Activated CD4-positive, CD25-positive, alpha-beta regulatory T cell treated with anti-CD3 and anti-CD28 coated beads, Interleukin-2, amount 50 U/mL, for 24 hours (primary cell): ENCODE data around the gene CCDC33.
"Not testable (repeated sequence)": the region's sequence is repeated elsewhere in the genome, so short reads cannot be mapped to it uniquely, and the experiment has no call there.

Experiments used
- ATAC-seq, 2 donors: fragments of 150-1000 bp; cut with Tn5 transposase; one replicate each; pipeline ENCODE4 v1.10.0; 2021; ENCODE audit warnings: mild to moderate bottlenecking in 1 of 2, moderate library complexity in 1 of 2

Gene CCDC33

DNA sequence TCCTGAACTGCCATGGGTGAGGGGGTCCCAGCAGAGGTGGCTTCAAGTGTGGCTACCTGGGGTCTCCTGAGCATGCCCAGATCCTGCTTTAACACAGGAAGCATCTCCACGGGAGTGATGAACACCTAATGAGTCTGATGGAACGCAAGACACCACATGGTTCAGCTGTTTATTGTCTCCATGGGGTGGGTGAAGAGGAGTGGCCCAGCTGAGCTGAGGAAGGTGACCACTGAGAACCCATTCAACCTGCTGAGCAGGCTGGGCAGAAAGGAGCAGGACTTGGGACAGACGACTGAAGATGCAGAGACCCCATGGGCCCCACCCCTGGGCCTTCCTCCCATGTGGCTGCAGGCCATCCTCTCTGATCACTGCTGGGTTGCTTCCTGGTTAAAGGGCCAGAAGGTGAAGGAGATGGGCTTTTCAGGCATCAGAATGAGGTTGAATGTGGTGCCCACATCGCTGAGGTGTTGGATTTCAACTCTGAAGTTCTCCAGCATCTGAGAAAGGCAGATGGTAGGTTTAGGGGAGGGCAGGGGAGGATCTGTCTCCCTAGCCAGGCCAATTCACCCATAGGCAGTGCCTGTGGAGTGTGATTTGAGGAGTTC, 101.6 kb downstream of the CCDC33 start:
- ATAC-seq: no peak

DNA sequence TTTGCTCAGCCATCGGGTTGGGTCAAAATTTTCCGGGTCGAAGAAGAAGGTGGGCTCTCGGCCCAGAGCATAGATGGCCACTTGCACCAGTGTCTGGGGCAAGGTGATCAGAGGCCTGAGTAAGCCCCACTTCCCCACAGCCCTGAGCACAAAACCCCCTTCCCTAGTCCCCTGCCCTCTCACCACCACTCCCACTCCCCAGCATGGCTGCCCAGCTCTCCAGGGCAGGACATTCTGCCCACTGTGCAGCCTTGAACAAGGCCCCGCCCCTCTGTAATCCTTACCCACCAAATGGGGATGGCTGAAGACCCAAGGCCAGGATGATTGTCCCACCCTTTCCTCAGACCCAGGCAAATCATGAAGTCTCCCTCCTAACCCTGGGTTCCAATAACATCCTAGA, 102.5 kb downstream of the CCDC33 start:
- no peak for ATAC-seq

DNA sequence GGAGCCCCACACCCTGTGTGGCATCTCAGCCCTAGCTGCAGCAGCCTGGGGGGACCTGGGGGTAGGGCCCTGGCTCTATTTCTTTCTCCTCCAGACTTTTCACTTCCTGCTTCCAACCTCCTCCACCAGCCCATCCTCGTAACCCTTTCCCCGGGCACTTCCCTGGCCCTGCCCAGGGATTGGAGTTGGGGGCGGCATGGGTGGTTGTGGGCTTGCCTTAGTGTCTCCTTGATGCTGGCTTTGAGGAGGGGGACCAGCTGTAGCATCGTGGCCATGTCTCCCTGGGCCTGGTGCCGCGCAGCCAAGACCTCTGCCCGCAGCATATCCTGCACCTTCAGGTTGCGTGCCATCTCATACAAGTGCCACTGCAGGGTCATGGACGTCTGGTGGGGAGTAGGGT, 103.2 kb downstream of the CCDC33 start:
- ATAC-seq: no peak

DNA sequence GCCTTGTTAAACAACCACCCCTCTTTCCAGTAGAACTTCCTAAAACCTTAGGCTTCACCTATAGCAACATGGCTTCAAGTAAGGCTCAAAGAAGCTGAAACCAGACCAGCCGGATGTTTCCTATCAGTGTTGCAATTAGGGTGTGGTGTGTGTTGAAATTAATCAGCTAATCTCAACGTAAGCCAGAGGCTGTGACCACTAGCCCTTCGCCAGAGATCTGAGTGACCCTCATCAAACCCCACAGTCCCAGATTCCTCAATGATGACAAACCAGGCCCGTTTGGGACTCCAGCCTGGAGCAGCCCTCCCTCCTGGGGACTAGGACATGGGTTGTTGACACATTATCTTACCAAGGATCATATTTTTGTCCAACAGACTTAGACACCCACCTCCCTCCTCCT, 104.0 kb downstream of the CCDC33 start:
- no peak for ATAC-seq

DNA sequence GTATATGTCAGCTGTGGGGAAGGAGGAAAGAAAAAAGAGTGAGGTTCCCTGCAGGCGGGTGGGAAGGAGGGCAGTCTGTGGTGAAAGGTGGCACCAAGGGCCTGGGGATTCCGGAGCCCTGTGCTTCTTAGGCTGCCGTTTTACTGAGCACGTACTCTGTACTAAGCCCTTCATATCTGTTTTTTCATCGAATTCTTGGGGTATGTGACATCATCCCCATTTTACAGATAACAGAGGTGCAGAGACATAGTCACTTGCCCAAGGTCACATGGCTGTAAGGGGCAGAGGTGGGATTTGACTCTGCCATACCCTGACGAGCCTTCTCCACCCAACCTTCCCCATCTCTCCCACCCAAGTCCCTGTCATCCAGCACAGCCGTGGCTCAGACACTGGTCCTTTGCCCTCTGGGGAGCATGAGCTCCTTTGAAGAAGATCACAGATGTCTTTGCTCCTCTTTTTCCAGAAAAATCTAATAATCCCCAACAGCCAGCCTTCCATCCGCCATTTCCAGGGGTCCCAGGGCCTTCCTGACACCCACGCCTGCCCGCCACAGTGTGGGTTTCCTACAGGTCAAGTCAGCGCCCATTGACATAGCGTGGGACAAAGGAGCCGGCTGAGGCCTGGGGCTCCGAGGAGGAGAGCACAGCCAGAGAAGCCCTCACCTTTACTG, 107.1 kb downstream of the CCDC33 start:
- no peak for ATAC-seq

DNA sequence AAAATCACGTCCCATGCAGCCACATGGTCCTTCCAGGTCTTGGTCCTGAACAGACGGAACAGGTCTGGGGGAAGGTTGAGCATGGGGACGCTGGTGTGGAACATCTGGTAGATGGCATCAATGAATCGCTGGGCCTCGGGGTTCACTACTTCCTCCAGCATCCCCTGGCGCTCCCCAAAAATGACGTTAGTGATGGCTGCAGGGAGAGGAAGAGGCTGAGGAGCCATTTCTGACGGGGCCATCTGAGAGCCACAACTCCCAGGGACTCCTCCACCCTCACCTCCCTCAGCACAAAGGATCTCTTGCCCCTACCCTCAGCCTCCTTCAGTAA, 107.6 kb downstream of the CCDC33 start:
- no peak for ATAC-seq

DNA sequence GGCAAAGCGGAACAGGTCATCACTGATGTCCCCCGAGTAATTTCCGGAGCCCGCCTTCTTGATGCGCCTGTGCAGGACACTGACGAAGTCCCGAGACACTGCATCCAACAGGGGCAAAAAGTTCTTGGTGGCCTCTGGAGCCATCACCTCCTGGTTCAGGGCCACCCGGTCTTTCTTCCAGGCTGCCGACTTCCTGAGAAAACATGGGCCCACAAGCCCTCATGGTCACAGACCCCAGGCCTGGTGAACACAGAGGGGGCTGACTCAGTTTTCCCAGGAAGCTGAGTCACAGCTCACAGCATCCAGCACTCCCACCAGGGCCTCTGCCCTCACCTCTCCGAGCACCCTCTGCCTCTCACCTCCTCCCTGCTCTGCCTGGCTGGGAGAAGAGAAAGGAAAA, 108.9 kb downstream of the CCDC33 start:
- ATAC-seq: no peak

DNA sequence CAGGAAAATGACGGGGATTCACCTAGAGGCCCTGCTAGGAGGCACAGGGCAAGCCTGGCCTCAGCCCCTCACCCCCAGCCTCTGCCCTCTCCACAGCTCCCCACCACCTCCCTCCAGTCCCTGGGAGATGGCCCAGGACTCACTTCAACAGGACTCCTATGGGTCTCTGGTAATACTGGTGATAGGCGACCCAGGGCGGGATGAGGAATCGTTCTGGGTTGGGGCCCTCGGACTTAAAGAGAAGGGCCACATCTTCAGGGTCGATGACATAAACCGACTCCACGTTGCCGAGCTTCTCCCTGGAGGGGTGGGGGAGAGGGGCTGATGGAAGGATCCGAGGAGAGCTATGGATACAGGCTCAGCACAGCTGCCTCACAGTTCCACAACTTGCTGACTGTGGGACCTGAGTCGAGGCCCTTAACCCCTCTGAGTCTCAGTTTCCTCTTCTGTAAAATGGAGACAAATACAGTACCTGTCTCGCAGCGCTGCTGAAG, 111.7 kb downstream of the CCDC33 start:
- ATAC-seq: no peak

DNA sequence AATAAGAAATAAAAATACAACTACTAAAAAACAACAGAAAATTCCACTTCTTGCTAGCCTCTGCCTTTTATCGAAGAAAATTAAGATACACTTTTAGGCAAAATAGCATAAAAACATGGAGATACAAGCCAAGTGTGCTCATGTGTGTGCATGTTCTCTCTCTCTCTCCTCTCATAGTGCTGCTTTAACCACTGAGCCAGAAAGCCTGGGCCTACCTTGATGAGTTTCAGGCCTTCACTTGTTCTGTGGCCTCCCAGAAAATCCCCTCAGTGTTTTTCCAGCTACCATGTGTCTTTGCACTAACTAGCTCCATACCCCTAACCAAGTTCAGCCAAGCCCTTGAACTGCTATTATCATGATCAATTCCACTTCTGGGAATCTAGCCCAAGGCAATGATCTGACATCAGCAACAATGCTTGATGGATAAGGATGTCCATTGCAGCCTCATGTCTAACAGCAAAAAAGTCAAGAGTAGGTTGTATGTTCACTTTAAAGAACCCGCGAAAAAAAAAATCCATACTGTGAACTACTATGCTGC, 113.2 kb downstream of the CCDC33 start:
- no peak for ATAC-seq

DNA sequence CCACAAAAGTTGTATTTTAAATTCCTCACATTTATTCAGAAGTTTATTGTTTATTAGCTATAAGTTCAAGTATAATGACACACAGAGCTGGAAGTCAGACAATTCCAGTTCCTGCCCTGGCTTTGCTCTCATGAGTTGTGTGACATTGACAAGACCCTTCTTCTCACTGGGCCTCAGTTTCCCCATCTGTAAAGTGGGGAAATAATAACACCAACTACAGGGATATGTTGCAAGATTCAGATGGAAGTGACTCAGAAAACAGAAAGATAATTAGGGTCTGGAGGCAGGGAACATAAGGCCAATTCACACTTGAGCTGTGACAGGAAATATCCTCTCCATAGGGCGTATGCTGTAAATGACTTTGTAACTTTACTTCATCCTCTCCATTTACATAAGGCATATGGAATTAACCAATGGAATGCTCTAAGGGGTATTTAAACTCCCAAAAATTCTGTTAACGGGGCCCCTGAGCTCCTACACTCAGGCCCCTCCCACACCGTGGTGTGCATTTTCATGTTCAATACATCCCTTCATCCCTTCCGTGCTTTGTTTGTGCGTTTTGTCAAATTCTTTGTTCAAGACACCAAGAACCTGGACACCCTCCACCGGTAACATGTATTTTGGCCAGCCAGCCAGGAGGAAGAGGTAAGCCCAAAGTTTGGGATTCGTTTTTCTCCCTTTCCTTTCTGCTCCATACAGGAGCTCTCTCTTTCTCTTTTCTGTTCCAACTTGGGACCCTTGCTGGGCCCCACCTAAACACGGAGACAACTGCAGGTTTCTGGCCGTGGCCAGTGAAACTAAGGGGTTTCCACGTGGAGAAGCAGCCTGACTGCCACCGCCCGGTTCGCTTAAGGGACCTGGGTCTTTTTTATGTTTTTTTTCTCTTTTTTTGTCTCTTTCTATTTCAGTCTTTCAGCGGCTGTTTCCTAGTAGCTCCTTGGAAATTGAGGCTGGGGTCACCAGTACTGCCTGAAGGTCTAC, 114.5 kb downstream of the CCDC33 start:
- ATAC-seq: no peak

DNA sequence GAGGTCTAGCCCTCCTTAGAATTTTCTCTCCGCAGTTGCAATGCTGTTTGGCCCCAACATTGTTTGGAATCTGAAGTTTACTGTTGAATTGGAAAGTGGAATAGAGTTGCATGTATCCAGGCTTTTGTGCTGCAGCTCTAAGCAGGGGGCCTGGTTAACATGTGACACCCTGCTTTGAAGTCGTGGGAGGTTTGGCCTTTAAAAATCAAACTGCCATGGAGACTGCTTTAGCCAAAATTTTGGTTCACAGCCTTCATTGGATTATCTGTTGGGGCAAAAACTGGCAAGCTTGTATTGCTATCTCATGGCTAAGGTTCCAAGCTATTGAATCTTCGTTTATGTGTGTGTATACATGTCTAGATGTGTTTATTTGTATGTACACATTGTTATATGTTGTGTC, 115.5 kb downstream of the CCDC33 start:
- no peak for ATAC-seq

DNA sequence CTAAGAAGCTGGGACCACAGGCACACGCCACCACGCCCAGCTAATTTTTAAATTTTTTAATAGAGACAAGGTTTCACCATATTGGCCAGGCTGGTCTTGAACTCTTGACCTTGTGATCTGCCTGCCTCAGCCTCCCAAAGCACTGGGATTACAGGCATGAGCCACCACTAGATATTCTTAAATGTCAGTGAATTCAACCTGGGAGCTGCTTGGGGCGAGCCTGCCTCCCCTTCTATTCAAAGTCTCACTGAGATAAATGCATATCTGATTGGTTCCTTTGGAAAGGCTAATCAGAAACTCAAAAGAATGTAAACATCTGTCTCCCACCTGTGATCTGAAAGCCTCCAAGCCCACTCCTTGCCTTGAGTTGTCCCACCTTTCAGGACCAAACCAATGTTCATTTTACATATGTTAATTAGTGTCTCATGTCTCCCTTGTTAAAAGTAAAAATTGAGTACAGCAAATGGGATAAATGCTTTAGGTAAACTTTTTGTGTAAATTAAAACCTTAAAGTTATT, 116.3 kb downstream of the CCDC33 start:
- no peak for ATAC-seq

DNA sequence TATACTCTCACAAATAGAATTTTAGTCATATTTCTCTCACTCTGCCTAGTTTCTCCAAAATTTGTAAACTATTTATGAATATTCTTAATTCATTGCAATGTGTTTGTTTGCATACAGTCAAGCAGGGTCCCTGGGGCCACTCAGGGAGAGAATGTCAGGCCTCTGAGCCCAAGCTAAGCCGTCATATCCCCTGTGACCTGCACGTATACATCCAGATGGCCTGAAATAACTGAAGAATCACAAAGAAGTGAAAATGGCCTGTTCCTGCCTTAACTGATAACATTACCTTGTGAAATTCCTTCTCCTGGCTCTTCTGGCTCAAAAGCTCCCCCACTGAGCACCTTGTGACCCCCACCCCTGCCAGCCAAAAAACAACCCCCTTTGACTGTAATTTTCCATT, 117.9 kb downstream of the CCDC33 start:
- not testable (repeated sequence) for ATAC-seq

DNA sequence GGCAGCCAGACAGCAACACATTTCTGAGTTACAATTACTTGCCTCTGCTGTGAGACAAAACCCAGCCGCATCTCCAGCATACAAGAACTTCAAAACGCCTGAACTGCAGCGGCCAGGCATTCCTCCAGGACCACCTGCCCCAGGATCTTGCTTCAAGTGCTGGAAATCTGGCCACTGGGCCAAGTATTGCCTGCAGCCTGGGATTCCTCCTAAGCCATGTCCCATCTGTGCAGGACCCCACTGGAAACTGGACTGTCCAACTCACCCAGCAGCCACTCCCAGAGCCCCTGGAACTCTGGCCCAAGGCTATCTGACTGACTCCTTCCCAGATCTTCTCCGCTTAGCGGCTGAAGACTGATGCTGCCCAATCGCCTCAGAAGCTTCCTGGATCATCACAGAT, 119.9 kb downstream of the CCDC33 start:
- ATAC-seq: not testable (repeated sequence)

DNA sequence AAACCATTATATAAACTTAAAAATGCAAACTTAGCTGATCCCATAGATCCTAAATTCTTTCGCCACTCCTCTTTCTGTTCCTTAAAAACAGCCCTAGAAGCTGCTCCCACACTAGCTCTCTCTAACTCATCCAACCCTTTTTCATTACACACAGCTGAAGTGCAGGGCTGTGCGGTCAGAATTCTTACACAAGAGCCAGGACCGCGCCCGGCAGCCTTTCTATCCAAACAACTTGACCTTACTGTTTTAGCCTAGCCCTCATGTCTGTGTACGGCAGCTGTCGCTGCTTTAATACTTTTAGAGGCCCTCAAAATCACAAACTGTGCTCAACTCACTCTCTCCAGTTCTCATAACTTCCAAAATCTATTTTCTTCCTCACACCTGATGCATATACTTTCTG, 121.4 kb downstream of the CCDC33 start:
- ATAC-seq: not testable (repeated sequence)

DNA sequence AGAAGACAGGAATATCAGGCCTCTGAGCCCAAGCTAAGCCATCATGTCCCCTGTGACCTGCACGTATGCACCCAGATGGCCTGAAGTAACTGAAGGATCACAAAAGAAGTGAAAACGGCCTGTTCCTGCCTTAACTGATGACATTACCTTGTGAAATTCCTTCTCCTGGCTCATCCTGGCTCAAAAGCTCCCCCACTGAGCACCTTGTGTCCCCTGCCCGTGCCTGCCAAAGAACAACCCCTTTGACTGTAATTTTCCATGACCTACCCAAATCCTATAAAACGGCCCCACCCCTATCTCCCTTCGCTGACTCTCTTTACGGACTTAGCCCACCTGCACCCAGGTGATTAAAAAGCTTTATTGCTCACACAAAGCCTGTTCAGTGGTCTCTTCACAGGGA, 123.2 kb downstream of the CCDC33 start:
- not testable (repeated sequence) for ATAC-seq

DNA sequence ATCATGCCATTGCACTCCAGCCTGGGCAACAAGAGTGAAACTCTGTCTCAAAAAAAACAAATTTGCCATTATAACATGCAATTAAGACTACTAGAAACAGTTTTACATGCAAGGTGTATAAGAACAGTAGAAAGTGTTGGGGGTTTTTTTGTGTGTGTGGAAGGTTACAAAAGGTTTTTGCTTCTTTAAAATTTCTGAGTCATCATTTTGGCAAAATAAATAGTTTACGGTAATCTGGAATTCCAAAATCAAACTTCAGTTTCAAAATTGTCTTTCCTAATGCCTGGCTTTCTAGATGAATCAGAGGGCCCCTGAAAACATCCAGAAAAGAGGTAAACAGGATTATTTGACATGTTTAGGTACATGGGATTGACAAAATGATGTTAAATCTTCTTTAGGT, 124.7 kb downstream of the CCDC33 start:
- ATAC-seq: not testable (repeated sequence)

DNA sequence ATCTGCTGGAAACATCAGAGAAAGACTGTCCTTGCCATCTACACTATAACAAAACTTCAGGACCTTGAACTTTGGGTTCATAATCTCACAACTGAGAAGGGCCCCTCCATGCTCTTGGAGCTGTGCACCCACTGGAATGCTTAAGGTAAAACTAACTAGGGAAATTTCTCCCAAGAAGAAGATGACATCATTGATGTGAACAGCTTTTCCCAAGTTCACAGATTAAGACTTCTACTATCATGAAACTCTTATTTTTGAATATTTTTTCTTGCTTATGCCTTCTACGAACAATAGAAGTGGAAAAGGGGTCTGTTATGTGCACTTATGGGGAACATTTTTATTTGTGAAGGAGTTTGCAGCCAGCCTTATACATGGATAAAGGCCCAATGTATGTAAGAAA, 126.4 kb downstream of the CCDC33 start:
- no peak for ATAC-seq

DNA sequence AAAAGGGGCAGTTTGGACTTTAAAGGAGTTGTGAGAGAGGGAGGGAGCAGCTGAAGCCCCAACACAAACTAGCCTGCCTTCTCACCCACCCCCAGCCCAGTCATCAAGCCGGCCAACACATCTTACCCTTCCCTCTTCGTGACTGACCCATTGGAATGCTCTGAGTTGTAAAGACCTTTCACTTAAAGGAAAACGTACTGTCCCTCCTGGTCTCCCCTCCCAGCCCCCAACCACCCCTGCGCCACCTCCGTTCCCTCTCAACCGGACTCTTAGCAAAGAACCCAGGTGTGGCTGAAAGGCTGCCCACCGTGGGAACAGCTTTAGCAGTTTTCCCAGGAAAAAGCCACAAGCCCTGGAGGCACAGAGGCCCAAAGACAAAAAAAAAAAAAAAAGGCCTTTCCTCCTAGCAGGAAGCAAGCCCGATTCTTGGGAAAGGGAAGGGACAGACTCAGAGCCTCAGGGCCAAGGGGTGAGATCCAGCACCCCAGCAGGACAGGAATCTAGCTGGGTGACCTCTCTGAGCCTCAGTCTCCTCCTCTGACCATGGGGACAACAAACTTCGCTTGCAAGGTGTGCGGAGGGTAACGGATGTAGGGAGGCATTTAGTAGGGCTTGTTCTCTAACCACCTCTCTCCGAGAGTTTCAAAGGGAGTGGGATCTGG, 128.9 kb downstream of the CCDC33 start:
- no peak for ATAC-seq

DNA sequence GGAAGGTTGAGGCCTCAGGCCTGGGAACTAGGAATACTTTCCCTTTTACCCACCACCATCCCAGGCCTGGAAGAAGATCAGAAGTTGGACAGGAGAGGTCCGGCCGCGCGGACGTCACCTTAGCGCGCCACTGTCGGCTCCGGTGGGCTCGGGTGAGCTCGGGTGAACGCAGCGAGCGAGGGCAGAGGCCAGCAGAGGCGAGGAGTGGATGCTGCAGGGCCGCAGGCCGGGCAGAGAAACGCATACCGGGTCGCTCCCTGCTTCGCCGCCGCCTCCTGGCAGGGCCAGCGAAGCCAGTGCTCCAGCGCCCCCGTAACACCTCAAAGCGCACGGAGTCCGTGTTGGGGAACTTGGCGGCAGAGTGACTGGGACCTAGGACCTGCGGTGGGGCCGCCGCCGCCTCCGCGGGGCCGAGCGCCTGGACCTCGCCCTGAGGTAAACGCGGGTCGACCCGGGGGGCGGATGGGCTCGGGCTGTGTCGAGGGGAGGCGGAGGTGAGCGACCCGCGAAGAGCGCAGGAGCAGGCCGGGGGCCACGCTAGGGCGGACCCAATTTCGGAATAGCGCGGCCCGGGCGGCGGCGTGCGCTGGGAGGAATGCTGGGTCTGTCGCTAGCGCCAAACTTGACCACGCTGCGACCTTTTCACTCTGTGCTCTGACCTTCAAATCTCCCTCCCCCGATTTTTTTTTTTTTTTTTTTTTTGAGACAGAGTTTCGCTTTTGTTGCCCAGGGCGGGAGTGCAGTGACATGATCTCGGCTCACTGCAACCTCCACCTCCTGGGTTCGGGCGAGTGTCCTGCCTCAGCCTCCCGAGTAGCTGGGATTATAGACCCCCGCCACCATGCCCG, 129.7 kb downstream of the CCDC33 start:
- ATAC-seq: peak in 1 of 2 donors; percentile 38

DNA sequence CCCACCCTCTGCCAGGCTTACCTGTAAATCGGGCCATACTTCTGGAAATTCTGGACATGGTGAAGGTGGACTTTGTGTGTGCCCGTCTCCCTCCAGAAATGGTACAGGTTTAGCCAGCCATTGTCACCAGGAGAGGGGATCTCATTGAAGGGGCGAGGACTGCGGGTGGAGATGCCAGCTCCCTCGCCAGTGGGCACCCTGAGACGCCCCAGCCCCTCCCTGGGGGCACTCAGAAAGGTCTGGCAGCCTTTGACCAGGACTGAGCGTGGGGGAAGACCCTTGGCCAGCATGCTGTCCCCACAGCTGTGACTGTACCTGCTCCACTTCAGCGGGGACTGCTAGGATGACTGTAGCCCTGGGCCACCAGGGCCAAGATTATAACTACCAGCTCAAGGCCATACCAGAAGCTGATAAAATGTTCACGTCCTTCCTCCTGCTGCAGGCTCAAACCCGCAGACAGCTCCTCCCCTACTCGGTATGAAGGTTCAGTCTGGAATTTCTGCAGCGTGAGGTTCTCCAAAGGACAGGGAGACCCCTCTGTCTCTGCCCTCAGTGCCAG, 131.2 kb downstream of the CCDC33 start, which contains the start of gene CYP11A1:
Gene CYP11A1, minus strand, starts transcription at position 351 of the 559 bp plus-strand sequence. Its CDS starts 61 bp downstream, at position 290.
- ATAC-seq: no peak
